GM19438 (cell line): ENCODE results near the gene HOXA6.

Source experiments
- ATAC-seq: cut with Tn5 transposase; IDR thresholded peaks from one replicate; pipeline ENCODE4 v1.9.1; 2021; ENCODE audit warnings: low read depth; ENCODE audit not compliant: unreplicated experiment

The HOXA6 gene

DNA sequence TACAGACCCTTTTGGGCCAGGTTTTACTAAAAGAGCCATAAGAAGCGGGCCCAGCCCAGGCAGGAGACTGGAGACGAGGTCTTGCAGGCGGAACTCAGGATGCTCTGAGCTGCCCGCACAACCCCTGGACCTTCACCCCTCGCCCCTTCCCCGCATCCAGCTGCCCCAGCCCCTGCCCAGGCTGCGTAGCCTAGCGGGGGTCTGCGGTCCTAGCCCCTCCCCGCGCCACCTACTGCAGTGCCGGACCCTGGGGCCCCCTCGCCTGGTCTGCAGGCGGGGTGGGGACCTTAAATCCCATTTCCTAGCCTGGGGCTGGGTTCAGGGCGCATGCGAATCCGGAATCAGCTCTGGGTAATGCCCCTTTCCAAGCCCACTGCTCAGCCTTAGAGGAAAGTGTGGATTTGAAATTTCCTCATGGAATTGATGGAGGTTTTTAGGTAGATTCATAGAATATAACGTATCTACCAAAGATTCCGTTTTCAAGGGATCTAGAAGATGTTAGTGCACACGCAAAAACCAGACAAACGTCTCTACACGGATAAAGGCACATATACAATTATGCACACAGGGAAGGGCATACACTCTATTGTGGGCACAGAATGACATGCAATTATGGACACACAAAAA is 5.4 kb upstream of the HOXA6 start:
- ATAC-seq, result no peak

DNA sequence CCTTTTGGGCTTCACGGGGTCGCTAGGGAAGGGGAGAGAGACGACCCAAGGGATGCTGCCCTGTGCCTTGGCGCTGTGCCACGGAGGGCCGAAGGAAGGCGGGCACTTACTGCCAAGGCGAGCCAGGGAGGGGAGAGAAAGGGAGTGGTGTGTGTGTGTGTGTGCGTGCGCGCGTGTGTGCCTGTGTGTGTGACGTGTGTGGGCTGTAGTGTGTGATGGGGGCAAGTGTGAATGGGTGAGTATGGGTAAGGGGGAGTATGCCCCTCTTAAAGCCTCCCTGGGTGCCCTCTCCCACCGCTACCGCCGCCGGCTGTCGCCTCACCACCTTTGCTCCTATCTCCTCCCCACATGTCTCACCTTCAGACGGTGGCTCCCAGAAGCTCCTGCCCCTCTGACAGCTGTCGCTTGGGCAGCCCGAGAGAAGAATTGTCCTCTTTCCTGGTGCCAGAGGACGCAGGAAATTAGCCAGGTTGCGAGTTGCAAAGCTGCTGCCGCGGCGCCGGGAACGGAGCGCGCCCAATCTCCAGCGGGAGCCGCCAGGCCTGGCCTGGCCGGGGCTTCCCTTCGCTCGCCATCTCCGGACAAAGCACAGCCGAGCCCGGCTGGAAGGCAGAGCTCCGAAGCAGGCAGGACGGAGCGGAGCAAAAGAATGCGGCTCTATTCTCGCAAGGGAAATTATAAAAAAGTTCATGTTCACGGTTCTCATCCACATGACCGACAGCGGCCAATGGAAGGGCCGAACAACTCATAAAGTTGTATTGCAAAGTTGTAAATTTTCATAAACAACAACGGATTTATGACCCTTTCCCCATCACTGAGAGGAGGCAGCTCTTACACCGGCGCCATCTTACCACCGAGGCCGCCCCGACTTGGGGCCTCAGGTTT is 4.6 kb upstream of the HOXA6 start, which contains the start of gene HOXA3:
TSS of gene HOXA3 (minus strand) at position 653 of the 885 bp plus-strand sequence. CDS start 41,943 bp downstream, outside the sequence.
- no peak for ATAC-seq

- no peak for ATAC-seq
These were observed 3.9 kb upstream of the HOXA6 start for GRCh38 chr7:27151341-27151930.

GRCh38 chr7:27150568-27151340 is 3.2 kb upstream of the HOXA6 start:
- peak; percentile 68 for ATAC-seq

DNA sequence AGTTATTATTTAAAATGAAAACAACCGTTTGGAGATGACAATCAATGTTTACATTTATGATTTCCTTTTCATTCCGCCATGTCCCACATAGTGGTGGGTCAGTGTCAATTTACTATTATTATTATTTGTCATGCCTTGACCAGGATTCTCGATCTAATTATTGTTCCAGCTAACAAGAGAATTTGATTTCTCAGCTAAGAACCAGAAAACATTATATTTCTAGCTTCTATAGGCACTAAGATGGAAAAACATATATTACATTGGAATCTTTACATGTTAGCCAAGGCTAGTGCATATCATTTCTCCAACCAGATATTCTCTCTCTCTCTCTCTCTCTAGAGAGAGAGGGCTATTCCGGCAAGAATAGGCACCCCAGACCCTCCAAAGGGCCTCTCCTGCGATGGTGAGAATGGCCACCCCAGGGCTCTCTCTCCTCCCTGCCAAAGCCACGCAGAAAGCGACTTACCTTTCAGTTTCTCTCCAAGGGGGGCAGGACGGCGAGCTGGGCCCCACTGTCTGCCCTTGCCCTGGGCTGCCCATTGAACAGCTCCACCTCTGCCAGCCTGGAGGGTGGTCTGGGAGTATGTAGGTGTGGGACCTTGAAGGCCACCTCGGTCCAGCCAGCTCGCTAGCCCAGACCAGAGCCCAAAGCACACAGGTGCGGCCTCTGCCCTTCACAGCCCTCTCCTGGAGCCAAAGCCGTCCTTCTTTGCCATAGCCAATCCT is 2.4 kb upstream of the HOXA6 start:
- no peak for ATAC-seq

DNA sequence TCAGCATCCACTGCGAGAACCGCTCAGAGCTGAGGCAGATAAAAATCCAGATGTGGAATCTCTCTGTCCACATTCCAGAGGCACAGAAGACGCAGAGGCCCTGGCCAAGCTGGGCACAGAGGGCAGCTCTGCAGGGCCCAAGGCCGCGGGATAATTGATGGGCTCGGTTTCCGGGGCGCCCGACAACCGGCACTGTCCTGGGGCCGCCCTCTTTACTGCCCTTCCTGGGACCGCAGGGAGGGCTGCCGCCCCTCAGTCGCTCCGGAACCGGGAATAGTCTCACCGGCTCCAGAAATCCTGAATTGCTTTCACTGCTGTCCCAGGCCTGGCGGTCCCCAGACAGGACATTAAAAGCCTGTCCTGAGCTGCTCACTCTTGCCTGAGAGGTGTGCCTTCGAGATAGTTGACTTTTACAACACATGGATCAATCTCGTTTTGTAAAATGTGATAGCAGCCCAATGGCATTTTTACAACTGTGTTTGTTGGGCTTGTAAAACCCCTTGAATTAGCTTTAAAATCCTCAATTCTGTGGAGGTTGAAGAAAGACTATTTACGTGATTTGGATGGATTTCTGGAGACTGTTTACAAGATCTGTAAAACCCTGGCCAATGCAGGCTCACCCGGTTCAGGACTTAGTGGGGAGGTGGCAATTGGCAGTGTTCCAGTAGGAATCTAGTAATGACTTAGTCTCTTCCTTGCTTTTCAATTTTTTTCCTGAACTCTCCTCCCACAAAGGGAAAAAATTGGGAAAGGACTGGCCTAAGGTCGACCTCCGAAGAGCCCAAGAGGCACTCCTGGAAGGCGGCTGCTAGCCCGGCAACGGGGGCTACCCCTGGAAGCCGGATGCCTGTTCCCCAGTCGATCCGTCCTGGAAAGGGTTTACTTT is 1.4 kb upstream of the HOXA6 start:
- ATAC-seq, result no peak

DNA sequence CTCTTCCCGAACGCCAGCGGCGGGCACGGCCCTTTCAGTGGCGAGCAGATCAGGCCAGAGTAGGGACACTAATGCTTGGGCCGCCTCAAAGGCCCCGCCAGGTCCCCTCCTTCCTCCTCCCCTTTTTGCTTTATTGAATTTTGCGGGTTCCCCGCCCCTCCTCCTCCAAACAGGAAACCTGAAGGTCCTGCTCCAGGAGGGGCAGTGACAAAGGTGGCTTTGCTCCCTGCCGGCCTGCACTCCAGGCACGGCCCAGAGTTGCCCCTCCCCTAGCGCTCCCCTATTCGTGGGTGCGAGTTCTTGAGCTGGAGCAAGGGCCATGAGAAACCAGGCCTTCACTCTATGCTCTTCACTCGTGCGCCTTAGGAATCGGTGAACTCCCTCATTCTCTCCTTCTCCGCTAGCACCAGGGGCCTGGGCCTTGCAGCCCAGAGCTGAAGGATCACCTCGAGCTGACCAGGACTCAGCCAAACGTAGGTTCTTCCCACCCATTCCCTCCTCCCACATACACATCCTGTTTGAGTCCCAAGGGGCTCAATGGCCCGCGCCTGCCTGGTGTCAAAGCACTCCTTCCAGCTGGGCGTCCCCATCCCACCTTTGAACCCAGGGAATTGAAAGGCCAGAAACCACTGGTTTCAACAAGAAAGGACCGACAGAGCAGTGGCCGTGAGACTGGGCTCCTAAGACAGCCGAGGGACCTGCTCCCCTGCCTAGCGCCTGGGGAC is 619 bp upstream of the HOXA6 start:
- no peak for ATAC-seq

GRCh38 chr7:27146491-27147198 is 929 bp downstream of the HOXA6 start:
- ATAC-seq, result no peak

DNA sequence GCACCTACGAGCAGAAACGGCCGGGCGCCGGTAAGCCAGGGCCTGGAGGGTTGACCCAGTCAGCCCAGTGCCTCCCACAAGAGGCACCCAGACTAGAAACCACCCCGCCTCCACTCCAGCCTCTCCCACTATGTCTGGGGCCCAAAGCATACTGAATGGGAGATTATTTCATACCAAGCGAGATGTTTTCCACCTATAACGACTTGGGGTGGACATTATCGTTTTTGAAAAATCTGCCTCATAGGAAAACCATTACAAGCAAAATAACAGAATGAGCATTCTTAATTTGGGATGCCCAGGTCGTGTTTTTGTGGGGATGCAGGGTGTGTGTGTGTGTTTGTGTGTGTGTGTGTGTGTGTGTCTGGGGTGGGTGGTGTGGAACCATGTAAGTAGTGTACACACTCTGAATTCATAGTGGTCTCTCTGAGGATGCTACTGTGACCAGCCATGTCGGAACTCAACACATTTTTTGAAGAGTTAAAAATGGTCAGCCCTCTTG is 1.6 kb downstream of the HOXA6 start:
- ATAC-seq, result no peak

DNA sequence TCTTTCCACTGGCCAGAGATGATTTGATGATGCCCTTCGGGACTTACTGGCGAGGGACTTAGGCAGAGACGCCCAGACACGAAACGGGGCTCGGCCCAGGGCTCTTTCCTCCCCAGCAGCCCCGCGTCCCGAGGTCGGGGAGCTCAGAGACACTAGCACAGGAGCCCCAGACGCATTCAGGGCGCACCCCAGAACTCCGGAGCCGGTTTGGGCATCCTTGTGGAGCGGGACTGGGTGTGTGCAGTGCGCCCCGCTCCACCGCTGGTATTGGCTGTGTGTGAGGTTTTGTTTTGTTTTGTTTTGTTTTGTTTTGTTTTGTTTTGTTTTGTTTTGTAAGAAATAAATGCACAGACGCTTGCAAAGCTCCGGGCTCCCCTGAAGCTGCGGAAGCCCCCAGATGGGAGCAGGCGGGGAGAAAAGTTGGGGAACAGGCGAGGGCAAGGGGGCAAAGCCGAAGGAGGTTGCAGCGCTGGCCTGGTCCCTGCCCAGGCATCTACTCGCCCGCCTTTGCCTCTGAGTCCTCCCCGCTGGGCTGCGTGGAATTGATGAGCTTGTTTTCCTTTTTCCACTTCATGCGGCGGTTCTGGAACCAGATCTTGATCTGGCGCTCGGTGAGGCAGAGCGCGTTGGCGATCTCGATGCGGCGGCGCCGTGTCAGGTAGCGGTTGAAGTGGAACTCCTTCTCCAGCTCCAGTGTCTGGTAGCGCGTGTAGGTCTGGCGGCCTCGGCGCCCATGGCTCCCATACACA is 2.2 kb downstream of the HOXA6 start:
- no peak for ATAC-seq

DNA sequence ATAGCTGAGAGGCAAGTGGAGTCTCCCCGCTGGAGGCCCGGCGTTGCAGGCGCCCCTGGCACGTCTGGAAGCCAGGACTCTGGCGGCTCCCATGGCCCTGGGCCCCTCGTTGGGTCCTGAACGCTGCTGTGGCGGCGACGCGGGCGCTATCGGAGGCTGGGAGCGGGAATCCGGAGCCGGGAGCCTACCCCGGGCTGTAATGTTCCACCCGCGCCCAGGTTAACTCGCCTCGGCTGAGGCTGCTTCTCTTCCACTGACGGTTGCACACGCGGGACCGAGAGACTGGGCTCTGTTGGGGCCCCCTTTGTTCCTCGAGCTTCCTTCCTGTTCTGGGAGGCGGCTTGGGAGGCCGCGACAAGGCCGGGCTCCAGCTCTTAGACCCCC is 2.8 kb downstream of the HOXA6 start:
- no peak for ATAC-seq

DNA sequence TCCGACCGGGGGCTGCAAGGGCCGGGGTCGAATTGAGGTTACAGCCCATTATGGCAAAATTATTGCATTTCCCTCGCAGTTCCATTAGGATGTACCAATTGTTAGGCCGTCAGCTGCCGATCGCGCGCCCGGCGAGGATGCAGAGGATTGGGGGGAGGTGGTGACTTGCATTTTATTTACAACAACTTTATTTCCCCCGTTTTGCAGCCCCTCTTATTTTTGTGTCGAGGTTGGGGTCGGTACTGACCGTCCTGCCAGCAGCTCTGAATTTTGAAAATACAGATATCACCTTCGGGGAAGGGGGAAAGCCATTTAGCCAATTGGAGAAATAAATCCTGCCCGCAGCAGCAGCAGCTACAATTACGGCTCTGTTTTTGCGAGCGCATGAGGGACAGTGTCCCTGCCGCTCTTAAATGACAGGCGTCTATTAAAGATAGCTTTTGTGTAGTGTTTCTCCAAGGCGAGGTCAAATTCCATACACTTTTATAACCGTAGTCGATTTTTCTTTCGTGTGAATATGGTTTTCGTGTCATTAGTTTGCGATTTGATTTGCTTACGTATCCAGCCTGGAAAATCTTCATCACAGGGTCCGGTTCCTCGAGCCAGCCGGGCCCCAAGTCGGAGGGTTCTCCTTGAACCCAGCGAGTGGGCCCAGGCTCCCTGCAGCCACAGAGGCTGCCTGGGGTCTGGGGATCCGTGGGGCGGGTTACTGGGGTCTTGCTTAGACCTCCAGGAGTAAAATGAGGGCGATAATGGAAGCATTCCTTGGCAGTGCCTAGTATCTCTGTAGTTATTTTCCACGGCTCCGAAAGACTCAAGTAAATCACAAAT is 3.4 kb downstream of the HOXA6 start:
- no peak for ATAC-seq

GRCh38 chr7:27143023-27143949 is 4.3 kb downstream of the HOXA6 start, which contains the start of gene HOXA5:
HOXA5 (minus strand) TSS chr7:27143681; CDS start chr7:27143607, 74 bp downstream.
- no peak for ATAC-seq

GRCh38 chr7:27142580-27143022 is 5.0 kb downstream of the HOXA6 start:
- no peak for ATAC-seq
